ENCODE data around the gene IL19.
"Not testable (repeated sequence)": the region's sequence is repeated elsewhere in the genome, so short reads cannot be mapped to it uniquely, and the experiment has no call there.

Gene IL19

DNA sequence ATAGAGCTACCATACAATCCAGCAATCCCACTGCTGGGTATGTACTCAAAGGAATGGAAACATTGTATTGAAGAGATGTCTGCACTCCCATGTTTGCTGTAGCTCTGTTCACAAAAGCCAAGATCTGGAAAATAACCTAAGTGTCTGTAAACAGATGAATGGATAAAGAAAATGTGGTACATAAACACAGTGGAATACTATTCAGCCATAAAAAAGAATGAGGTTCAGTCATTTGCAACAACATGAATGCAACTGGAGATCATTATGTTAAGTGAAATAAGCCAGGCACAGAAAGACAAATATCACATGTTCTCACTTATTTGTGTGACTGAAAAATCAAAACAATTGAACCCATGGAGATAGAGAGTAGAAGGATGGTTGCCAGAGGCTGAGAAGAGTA lies 83.1 kb downstream of the IL19 start:
- in situ Hi-C loops (cut with HindIII; ENCODE audit: low sequenced_read_pairs): not testable (repeated sequence)

DNA sequence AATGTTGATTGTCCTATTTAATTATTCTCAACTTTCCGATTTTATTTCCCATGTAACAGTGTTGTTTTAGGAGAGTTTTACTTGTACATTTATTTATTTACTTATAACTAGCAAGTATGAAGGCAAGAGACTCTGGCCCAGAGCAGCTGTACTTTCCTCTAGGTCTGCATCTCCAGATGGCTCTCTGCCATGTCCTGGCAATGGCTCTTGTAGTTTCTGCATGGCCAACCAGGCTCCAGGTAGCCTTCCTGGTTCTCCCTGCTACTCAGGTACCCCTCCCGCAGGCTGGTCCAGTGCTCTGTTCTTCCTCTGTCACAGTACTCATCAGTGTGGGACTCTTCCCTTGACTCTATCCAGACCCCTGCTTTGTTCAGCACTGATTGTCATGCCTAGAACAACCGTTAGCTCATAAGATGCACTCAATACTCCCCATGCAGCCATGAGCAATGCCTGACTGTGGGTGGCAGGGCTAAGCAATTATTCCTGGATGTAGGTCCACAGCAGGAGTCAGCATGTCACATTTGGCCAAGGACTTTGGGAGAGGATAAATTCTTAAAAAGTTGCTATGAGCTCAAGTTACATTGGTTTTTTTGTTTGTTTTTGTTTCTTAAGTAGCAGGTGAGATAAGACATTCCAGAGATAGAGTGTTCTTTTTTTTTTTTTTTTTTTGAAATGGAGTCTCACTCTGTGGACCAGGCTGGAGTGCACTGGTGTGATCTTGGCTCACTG lies 84.0 kb downstream of the IL19 start:
- in situ Hi-C loops (cut with HindIII; ENCODE audit: low sequenced_read_pairs): no loop called here

DNA sequence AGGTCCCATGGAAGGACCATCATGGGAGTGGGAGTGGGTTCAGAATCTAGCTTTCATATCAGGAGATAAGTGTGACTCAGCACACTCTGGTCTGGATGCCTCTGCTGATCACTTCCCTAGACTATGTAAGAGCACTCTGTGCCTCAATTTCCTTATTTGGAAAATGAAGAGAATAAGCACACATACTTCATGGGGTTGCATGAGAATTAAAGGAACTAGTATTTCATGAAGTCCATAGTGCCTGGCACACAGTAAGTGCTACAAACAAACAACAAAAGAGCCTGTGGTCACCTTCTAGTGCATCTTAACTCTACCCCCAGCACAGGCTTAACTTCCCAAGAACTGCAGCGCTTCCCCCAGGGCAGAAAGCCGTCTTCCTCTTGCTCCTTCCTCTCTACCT lies 85.3 kb downstream of the IL19 start:
- in situ Hi-C loops (cut with HindIII; ENCODE audit: low sequenced_read_pairs): no loop called here

DNA sequence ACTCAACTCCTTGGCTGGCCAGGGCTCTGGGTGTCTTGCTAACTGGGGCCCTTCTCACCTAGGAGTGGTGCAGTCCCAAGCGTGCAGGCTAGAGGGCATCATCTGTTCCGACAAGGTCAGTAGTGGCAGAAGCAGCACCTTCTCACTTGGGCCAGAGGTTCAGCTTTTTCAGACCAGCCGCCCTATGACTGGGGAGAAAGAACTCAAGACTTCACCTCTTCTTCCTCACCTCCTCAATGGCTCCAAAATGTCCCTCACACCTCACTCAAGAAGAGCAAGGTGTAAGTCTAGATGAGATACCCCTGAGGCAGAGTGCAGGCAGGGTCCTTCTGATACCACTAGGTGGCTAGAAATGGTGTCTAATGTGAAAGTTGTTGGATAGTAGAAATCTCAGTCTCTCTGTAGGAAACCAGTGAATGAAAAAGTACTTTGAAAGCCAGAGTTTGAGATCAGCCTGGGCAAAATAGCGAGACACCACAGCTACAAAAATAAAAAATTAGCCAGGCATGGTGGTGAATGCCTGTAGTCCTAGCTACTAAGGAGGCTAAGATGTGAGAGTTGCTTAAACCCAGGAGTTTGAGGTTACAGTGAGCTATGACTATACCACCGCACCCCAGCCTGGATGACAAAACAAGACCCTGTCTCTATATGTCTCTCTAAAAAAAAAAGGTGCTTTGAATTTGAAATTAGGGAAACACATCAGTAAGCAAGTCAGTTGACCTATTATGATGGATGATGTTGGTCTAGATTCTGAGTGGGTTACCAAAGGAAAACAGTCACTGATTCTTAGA lies 86.3 kb downstream of the IL19 start:
- in situ Hi-C loops (cut with HindIII; ENCODE audit: low sequenced_read_pairs): no loop called here

DNA sequence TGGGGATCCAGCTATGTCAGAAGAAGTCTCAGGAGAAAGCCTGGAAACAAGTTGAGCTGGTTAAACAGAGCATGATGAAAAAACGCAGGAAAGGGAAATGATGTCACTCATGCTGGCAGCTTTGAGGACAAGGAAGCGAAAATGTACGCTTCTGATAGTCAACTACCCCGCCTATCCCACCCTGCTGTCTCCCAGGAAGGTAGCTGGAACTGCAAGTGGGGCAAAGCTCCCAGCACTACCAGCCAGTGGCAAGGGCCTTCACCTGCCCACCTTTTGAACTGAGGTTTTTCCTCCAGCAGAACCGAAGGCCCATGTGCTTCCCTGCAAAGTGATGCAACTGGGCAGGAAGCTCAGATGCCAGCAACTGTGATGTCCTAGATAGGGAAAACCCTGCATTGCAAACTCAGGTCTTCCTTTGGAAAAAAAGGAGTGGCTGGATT lies 88.5 kb downstream of the IL19 start:
- in situ Hi-C loops (cut with HindIII; ENCODE audit: low sequenced_read_pairs): no loop called here

DNA sequence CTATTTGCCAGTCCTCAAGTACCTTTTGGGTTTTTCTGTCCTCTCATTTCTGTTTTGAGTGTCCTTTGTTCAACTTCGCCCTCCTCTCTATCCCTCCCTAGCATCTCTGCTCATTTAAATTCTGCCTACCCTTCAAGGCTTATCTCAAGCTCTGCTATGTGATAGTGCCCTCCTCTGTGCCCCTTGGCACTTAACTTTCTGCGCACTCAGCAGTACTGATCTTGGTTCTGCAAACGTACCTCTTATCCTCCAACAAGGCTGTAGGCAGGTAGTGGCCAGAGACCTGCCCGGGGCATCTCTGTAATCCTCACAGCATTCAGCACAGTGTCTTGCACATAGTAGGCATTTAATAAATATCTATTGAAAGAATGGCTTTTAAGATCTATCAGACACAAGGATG lies 89.6 kb downstream of the IL19 start:
- in situ Hi-C loops (cut with HindIII; ENCODE audit: low sequenced_read_pairs): no loop called here

DNA sequence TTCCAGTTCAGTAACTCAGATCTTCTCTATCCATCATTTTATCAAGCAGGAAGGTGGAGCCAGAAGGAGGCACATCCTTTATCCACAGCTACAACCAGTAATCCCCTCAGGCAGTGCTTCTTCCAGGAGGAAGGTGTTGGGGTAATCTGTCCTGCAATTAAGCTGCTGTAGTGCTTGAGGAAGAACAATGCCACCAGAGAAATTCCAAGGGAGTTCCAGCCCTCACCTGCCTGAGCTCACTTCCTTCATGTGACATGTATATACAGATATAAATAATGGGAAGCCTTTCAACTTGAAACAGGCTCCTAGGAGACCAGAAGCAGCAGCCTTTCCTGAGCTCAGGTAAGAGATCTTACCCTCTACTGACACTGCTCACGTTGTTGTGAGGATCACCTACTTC lies 92.7 kb downstream of the IL19 start:
- in situ Hi-C loops (cut with HindIII; ENCODE audit: low sequenced_read_pairs): no loop called here

DNA sequence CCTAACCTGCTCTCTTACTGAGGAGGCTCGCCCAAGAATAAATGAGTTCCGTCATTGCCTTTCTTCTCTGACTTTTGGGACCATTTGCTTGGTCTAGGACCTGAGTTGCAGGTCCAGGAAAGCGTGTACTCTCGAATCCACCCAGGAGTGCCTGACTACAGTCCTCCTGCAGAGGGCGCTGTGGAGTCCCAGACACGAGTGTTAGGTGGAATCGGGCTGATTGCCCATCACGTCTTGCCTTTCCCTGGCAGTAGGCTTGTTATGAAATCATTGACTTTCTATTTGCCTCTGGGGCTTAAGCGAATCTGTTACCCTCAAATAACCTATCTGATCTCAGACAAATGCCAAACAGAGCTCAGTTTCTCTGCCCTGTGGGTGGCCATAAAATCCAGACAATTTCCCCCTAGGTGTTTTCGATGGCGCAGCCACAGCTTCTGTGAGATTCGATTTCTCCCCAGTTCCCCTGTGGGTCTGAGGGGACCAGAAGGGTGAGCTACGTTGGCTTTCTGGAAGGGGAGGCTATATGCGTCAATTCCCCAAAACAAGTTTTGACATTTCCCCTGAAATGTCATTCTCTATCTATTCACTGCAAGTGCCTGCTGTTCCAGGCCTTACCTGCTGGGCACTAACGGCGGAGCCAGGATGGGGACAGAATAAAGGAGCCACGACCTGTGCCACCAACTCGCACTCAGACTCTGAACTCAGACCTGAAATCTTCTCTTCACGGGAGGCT lies 94.5 kb downstream of the IL19 start, which contains the start of gene IL20:
Gene IL20, plus strand, starts transcription at position 685 of the 733 bp plus-strand sequence. CDS start 230 bp downstream, outside the sequence.
- in situ Hi-C loops (cut with HindIII; ENCODE audit: low sequenced_read_pairs): no loop called here

DNA sequence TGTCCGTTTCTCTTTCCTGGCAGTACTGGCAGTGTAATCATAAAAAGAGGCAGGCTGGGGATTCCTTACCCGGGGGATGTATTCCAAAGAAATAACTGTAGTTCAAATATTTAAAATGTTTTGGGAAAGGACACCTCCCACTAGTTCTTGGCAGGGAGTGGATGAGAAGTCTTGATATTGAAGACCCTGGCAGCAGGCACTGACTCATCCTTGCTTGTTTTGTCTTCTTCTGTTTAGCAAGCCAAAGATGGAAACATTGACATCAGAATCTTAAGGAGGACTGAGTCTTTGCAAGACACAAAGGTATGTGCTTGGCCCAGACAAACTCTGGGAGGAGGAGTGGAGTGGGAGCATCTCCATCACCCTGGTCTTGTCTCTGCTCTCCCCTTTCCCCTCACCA lies 95.5 kb downstream of the IL19 start:
- in situ Hi-C loops (cut with HindIII; ENCODE audit: low sequenced_read_pairs): no loop called here

DNA sequence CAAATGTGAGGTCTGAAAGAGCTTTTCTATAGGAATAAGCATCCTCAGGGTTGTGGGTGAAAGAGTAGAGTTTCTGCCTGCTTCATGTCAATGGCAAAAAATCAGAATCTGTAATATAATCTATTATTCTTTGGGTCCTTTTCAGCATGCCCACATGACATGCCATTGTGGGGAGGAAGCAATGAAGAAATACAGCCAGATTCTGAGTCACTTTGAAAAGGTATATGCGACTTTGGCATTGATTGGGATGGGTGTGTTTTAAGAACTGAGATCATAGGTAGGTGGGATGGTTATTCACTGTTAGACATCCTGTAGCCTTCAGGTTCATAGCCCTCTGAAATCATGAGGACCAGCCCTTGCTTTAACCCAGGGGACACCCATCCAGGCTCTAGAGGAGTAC lies 96.7 kb downstream of the IL19 start:
- in situ Hi-C loops (cut with HindIII; ENCODE audit: low sequenced_read_pairs): no loop called here

DNA sequence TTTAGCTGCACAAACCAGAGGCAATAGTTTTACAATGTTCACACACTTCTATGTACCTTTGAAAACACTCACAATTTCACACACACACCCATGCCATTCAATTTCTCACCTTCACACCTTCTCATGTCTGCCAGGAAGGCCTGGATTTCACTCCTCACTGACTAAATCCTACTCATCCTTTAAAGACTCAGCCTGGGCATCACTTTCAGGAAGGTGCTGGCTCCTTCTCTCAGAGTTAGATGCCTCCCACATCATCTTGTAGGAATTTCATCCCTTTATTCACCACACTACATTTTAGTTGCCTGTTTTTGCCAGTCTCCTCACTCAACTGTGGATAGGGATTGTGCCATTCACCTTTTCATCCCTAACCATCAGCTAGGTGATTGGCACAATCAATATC lies 97.1 kb downstream of the IL19 start:
- in situ Hi-C loops (cut with HindIII; ENCODE audit: low sequenced_read_pairs): no loop called here

DNA sequence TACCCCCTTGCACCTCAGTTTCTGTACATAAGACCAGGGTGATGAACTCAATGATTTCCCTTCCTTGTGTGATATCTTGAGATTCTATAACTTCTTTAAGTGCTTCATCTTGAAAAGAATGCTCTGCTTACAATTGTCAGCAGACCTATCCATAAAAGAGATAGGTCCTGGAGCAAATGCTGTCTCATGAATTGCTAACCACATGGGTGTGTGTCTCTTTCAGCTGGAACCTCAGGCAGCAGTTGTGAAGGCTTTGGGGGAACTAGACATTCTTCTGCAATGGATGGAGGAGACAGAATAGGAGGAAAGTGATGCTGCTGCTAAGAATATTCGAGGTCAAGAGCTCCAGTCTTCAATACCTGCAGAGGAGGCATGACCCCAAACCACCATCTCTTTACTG lies 97.7 kb downstream of the IL19 start:
- in situ Hi-C loops (cut with HindIII; ENCODE audit: low sequenced_read_pairs): no loop called here

DNA sequence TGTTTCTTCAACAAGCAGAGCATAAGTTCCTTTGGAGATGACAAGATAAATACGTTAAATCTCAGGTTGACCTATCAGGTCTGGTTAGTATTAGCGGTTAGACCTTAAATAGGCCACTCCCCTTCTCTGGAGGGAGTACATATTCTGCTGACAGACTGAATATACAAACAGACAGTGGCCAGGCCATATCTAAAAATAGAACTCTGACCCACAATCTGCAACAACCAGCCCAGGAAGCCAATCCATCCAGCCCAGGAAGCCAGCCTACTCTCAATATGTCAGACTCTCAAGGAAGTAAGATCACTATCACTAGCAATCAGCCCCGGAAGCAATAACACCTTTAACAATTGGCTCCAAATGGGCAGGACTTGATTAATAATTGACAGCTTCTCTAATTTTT lies 101.6 kb downstream of the IL19 start:
- in situ Hi-C loops (cut with HindIII; ENCODE audit: low sequenced_read_pairs): no loop called here

DNA sequence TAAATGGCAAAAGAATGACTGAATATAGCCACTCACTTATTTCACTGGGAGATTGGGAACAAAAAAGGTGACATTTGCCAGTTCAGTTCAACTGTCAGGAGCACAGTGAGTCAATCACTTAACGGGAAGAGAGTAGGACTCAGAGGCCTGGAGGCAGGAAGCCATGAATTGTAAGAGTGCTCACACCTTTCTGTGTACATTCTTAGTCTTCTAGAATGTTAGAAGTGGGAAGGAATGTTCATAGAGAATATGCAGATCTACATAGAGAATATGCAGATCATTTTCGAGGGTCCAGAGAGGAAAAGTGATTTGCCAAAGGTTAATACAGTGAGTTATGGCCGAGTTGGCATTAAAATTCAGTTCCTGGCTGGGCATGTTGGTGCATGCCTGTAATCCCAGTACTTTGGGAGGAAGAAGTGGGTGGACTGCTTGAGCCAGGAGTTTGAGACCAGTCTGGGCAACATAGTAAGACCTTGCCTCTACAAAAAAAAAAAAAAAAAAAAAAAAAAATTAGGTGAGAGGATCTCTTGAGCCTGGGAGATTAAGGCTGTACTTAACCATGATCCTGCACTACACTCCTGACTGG lies 103.1 kb downstream of the IL19 start:
- in situ Hi-C loops (cut with HindIII; ENCODE audit: low sequenced_read_pairs): no loop called here

DNA sequence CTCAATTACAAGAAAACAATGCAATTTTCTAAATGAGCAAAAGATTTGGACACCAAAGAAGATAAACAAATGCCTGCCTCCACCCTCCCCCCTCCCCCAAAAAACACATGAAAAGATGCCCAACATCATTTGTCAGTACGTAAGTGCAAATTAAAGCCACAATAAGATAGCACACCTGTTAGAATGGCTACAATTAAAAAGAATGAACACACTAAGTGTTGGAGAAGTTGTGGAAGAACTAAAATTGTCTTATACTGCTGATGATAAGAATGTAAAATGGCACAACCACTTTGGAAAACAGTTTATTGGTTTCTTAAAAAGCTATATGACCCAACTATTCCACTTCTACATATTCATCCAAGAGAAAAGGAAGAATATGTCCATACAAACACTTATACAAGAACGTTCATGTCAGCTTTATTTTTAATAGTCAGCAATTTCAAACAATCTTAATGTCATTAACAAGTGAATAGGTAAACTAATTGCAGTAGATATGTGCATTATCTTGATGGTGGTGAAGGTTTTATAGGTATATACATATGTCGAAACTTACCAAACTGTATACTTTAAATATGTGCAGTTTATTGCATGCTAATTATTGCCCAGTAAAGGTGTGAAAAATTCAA lies 105.3 kb downstream of the IL19 start:
- in situ Hi-C loops (cut with HindIII; ENCODE audit: low sequenced_read_pairs): no loop called here

DNA sequence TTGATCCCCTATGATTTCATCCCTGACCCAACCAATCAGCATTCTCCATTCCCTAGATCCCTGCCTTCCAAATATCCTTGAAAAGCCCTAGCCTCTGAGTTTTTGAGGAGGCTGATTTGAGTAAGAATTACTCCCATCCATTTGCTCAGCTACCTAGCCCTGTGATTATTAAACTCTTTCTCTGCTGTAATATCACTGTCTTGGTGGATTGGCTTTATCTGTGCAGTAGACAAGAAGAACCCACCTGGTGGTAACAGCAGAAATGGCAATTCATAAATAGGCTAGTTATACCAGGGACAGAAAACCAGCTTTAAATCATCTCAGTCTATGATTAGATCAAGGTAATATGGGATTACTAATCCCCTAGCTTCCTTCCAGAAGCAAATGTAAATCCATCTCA lies 107.9 kb downstream of the IL19 start:
- in situ Hi-C loops (cut with HindIII; ENCODE audit: low sequenced_read_pairs): no loop called here

DNA sequence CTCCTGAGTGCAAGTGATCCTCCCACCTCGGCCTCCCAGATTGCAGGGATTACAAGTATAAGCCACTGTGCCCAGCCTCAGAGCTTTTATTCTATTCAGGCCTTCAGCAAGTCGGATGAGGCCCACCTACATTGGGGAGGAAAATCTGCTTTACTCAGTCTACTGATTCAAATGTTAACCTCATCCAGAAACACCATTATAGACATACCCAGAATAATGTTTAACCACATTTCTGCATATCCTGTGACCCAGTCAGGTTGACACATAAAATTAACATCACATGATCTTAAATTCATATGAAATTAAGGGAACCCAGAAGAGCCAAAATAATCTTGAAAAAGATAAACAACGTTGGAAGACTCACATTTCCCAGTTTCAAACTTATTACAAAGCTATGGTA lies 109.7 kb downstream of the IL19 start:
- in situ Hi-C loops (cut with HindIII; ENCODE audit: low sequenced_read_pairs): no loop called here

DNA sequence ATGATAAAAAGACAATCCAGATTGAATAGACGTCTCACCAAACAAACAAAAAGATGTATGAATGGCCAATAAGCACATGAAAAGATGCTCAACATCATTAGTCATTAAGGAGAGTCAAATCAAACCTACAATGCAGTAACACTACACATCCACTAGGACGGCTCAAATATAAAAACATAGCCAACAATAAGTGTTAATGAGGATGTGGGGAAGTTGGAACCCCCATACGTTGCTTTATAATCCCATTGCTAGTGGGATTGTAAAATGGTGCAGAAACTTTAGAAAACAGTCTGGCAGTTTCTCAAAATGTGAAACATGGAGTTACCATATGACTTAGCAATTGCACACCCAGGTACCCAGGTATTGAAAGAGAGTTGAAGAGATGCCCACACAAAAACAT lies 112.0 kb downstream of the IL19 start:
- in situ Hi-C loops (cut with HindIII; ENCODE audit: low sequenced_read_pairs): no loop called here

DNA sequence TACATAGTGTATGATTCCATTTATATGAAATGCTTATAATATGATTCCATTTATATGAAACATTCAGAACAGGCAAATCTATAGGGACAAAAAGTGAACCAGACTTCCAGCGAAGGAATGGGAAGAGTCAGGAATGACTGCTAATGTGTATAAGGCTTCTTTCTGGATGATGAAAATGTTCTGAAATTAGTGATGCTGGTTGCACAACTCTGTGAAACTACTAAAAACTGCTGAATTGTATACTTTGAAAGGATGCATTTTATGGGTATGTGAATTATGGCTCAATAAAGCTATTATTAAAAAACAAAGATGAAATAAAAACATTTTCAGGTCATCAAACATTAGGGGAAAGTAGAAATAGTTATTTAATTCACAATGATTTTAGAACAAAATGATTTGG lies 112.6 kb downstream of the IL19 start:
- in situ Hi-C loops (cut with HindIII; ENCODE audit: low sequenced_read_pairs): no loop called here

DNA sequence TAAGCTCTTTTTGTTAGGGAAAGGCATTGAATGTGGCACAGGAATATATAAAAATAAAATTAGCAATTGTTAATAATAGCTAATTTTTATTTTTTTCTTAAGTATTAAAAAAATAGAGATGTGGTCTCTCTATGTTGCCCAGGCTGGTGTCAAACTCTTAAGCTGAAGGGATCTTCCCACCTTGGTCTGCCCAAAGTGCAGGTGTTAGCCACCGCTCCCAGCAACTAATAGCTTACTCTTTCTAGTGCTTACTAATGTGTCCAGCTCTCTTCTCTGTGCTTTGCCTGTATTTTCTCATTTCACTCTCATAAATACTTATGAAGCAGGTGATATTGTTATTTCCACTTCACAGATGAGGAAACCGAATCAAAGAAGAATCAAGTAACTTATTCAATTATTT lies 113.3 kb downstream of the IL19 start:
- in situ Hi-C loops (cut with HindIII; ENCODE audit: low sequenced_read_pairs): no loop called here
